HepG2 (cell line): Measurements from ENCODE around the gene PGC. TPM values are rescaled to one million over a fixed set of nuclear protein-coding genes. Genes with fewer than 3 reads are reported as not detected.

Experiments used
- ATF3 ChIP-seq: sonication (generic); formaldehyde crosslinking; IDR thresholded peaks from 2 replicates; pipeline ENCODE4 v1.4.0; 2020; ENCODE audit warnings: missing genetic modification reagents
- CREB1 ChIP-seq, 2 experiments: fragments of 450-650 bp in 1 of 2; IDR thresholded peaks; 2 replicates each; pipeline ENCODE4 v1.6.1; 2016 to 2017; ENCODE audit warnings: control low read depth in 1 of 2, mild to moderate bottlenecking in 1 of 2, missing compliant biosample characterization in 1 of 2, missing genetic modification characterization in 1 of 2
- ESRRA ChIP-seq: sonication (generic); formaldehyde crosslinking; IDR thresholded peaks from 2 replicates; pipeline ENCODE4 v1.5.1; 2020; ENCODE audit warnings: mild to moderate bottlenecking, low read depth, missing genetic modification reagents
- HNRNPL ChIP-seq: fragments of 200-400 bp; formaldehyde crosslinking; IDR thresholded peaks from 2 replicates; pipeline ENCODE4 v1.6.1; 2017; ENCODE audit warnings: mild to moderate bottlenecking, low read depth, low read length
- KLF15 ChIP-seq: sonication (generic); formaldehyde crosslinking; IDR thresholded peaks from 2 replicates; pipeline ENCODE4 v1.8.1; 2023; ENCODE audit warnings: borderline replicate concordance, mild to moderate bottlenecking, inconsistent platforms, missing genetic modification reagents, mixed read lengths
- LRRFIP1 ChIP-seq: sonication (generic); formaldehyde crosslinking; conservative IDR thresholded peaks from 2 replicates; pipeline ENCODE4 v1.4.0; 2020; ENCODE audit warnings: missing genetic modification reagents
- MTA1 ChIP-seq: sonication (generic); formaldehyde crosslinking; IDR thresholded peaks from 2 replicates; pipeline ENCODE4 v1.4.0; 2020; ENCODE audit warnings: missing genetic modification reagents, mild to moderate bottlenecking, borderline replicate concordance
- PRPF4 ChIP-seq: fragments of 200-400 bp; formaldehyde crosslinking; IDR thresholded peaks from 2 replicates; pipeline ENCODE4 v1.6.1; 2016; ENCODE audit warnings: low read length, low read depth; ENCODE audit not compliant: poor library complexity, severe bottlenecking
- RELA ChIP-seq: sonication (generic); formaldehyde crosslinking; IDR thresholded peaks from 2 replicates; pipeline ENCODE4 v1.4.0; 2020; ENCODE audit warnings: missing genetic modification reagents
- RXRA ChIP-seq: sonication (generic); formaldehyde crosslinking; IDR thresholded peaks from 2 replicates; pipeline ENCODE4 v1.5.1; 2020; ENCODE audit warnings: missing genetic modification reagents
- THAP9 ChIP-seq: sonication (generic); formaldehyde crosslinking; IDR thresholded peaks from 2 replicates; pipeline ENCODE4; 2020; ENCODE audit warnings: missing genetic modification reagents, mild to moderate bottlenecking, borderline replicate concordance
- ZNF121 ChIP-seq: sonication (generic); formaldehyde crosslinking; IDR thresholded peaks from 2 replicates; pipeline ENCODE4 v1.5.0; 2020; ENCODE audit warnings: mild to moderate bottlenecking, missing genetic modification reagents
- ZNF260 ChIP-seq: sonication (generic); formaldehyde crosslinking; IDR thresholded peaks from 2 replicates; pipeline ENCODE4 v1.4.0; 2020; ENCODE audit warnings: missing genetic modification reagents, low read depth, mild to moderate bottlenecking, borderline replicate concordance
- ZNF572 ChIP-seq: sonication (generic); formaldehyde crosslinking; IDR thresholded peaks from 2 replicates; pipeline ENCODE4 v1.5.1; 2020; ENCODE audit warnings: mild to moderate bottlenecking, missing genetic modification reagents
- ZNF609 ChIP-seq: sonication (generic); formaldehyde crosslinking; IDR thresholded peaks from 2 replicates; pipeline ENCODE4 v1.4.0; 2020; ENCODE audit warnings: mild to moderate bottlenecking, missing genetic modification reagents, borderline replicate concordance
- ZNF772 ChIP-seq: sonication (generic); formaldehyde crosslinking; IDR thresholded peaks from 2 replicates; pipeline ENCODE4 v1.5.0; 2020; ENCODE audit warnings: mild to moderate bottlenecking, missing genetic modification reagents
- polyA plus RNA-seq, 8 experiments: library from polyadenylated mRNA; depleted of rRNA in 3 of 8; stranded (reverse) in 7 of 8; unstranded in 1 of 8; fragments of >200 nt; fragmentation: Illumina TruSeq in 4 of 8; extraction: Trizol in 4 of 8; gene quantifications; 2 replicates each; pipeline versions ENCODE4 v1.2.1 to v1.2.3, GENCODE V29; 2011 to 2016; ENCODE audit warnings: low read depth in 4 of 8, missing spikeins in 1 of 8, mixed read lengths in 1 of 8; ENCODE audit not compliant: insufficient read depth in 1 of 8
- total RNA-seq, 5 experiments: library from RNA; depleted of rRNA; stranded (reverse); fragments of >200 nt; fragmentation: Illumina TruSeq; extraction: Trizol; gene quantifications; 2 replicates each; pipeline ENCODE4 v1.2.3, GENCODE V29; 2016; ENCODE audit warnings: low read depth in 1 of 5

Gene PGC
- total and polyA plus RNA-seq, 2 of the 13 experiments (the other 11 are each of a cell fraction or from before 2014, with no cell fraction given): 426 to 502 TPM

GRCh38 chr6:41728073-41728936, 18.9 kb downstream of the PGC start (continued):
- TF ChIP-seq THAP9 (CRISPR knock-in tag) (peak; percentile 60; the same call in 1 of the 2 replicates), ZNF772 (0 out of 2 replicates have a peak, but pooled peaks have one; percentile 39), KLF15 (CRISPR knock-in tag) (no peak), RXRA (0 out of 2 replicates have a peak, but pooled peaks have one; percentile 22), CREB1 (IDR thresholded peaks at IDR 0.05) (no peak), CREB1 (CRISPR knock-in tag; IDR thresholded peaks at IDR 0.05) (no peak), LRRFIP1 (no peak), PRPF4 (no peak), MTA1 (CRISPR knock-in tag) (peak; percentile 81; the same call in 1 of the 2 replicates), ZNF572 (CRISPR knock-in tag) (no peak), ZNF609 (CRISPR knock-in tag) (0 out of 2 replicates have a peak, but pooled peaks have one; percentile 23), ZNF121 (CRISPR knock-in tag) (peak; percentile 59; the same call in 1 of the 2 replicates), ESRRA (CRISPR knock-in tag) (0 out of 2 replicates have a peak, but pooled peaks have one; percentile 46), ATF3 (CRISPR knock-in tag) (no peak), ZNF260 (CRISPR knock-in tag) (no peak), HNRNPL (peak; percentile 66; the same call in 1 of the 2 replicates), RELA (CRISPR knock-in tag) (no peak)
